GM04503 (cell line): ENCODE data around the gene APBA3.
A peak's percentile ranks its signal among the peaks of the same experiment; 100 is the strongest.

ENCODE experiments used
- DNase-seq: peaks from one replicate; pipeline ENCODE4 v3.0.0-alpha.2; 2012; ENCODE audit warnings: low read depth

The APBA3 gene

GRCh38 chr19:3761382-3762129 is at the start of gene APBA3:
APBA3 (minus strand) TSS chr19:3761692; CDS start chr19:3760264, 1,428 bp downstream.
- peak; percentile 31 for DNase-seq

GRCh38 chr19:3810708-3811355 is 49.3 kb upstream of the APBA3 start:
- no peak for DNase-seq

DNA sequence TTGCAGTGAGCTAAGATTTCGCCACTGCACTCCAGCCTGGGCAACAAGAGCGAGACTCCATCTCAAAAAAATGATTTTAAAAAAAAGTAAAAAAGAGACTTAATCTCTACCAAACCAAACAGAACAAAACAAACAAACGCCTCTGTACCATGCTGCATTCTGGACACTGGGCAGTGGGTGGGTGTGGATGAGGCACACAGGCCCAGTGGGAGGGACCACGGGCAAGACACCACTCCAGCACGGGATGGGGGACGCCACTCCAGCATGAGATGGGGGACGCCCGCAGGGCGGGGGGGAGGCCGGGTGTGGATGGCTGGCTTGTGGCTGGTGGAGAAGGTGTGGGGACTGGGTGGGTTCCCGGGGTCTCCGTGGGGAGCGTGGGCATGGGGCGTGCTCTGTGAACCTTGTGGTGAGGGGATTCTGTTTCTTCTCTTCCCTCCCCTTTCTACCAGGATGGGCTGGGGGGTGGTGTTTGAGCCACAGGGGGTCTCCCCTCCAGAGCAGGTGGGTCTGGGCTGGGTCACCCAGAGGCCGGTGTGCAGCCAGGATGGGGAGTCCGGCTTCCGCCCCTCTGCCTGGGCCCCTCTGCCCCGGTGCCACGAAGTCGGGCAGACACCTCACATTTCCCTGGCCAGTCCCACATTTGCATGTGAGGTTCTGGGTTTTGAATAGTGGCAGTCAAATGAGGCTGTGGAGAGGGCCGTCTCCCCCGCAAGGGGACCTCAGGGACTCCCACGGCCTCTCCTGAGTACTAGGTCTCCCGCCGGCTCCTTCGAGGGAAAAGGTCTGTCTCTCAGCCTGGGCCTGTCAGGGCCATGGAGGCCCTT is 48.6 kb upstream of the APBA3 start:
- no peak for DNase-seq

GRCh38 chr19:3808420-3809143 is 47.1 kb upstream of the APBA3 start:
- DNase-seq = no peak

DNA sequence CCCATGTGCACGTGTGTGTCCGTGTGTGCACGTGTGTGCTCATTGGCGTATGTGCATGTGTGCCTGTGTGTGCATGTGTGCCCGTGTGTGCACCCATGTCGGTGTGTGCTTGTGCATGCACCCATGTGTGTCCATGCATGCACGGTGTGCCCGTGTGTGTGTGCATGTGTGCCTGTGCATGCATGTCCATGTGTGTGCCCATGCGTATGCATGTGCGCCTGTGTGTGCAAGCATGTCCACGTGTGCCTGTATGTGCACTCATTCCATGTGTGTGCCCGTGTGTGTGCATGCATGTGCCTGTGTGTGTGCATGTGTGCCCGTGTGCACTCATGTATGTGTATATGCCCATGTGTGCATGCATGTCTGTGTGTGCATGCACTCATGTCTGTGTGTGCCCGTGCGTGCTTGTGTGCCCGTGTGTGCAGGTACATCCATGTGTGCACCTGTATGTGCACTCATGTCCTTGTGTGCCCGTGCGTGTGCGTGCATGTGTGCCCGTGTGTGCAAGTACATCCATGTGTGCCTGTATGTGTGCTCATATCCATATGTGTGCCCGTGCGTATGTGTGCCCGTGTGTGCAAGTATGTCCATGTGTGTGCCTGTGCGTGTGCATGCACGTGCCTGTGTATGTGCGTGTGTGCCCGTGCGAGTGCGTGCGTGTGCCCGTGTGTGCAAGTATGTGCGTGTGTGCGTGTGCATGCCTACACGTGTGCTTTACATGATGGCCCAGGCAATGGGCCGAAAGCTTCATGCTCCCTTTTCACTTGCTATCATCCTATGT is 46.3 kb upstream of the APBA3 start:
- no peak for DNase-seq

GRCh38 chr19:3807131-3807480 is 45.6 kb upstream of the APBA3 start:
- DNase-seq = no peak

GRCh38 chr19:3805859-3806258 is 44.4 kb upstream of the APBA3 start:
- no peak for DNase-seq

- no peak for DNase-seq
These were observed 42.9 kb upstream of the APBA3 start for GRCh38 chr19:3804429-3804828.

GRCh38 chr19:3803986-3804385 is 42.5 kb upstream of the APBA3 start:
- no peak for DNase-seq

- no peak for DNase-seq
These were observed 41.8 kb upstream of the APBA3 start for GRCh38 chr19:3803114-3803888.

- DNase-seq = no peak
These were observed 40.1 kb upstream of the APBA3 start for GRCh38 chr19:3801412-3802096.

DNA sequence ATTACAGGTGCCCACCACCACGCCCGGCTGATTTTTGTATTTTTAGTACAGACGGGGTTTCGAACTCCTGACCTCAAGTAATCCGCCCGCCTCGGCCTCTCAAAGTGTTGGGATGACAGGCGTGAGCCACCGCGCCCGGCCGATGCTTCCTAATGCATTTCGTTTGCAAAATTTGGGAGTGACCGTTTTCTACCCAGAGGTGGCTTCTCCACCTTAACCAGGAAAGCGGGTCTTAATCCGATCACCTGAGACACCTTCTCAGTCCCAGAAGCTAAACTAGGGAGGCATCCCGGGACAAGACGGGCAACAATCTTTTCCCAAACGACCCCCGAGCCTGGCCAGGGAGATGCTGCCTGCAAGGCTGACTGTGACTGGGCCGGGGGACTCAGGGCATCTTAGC is 39.5 kb upstream of the APBA3 start:
- DNase-seq = no peak

DNA sequence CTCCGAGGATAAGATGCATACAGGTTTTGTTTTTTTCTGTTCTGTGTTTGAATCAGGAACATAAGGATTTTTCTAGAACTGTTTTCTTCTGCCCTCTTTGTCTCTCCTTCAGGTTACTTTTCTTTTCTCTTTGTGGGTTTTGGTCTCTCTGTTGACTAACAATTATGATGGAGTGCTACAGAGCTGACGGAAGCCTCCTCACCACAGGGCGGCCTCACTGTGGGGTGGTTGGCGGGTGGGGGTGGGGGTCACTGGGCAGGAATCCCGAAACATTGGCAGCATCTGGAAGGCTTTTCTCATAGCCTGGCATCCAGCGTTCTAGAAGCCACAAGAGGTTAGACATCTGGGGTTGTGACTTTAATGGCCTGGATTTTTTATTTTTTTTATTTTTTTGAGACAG is 36.6 kb upstream of the APBA3 start:
- DNase-seq = no peak

DNA sequence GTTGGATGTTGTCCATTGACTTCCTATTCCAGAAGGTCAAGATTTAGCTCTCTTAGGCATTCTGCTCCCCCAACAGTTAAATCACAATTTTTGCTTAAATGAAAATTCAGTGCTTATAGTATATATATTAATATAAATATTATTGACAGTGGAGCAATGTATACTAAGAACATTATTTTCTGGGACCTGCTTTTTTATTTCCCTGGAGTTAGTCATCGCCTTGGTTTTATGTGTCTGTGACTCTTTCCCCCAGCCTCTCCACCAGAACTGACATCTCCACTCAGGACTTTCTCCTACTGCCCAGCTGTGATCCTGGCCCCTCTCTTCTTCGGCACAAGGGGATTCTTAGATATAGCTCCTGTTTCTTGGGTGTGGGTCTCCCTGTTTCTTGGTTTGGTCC is 34.9 kb upstream of the APBA3 start:
- no peak for DNase-seq

DNA sequence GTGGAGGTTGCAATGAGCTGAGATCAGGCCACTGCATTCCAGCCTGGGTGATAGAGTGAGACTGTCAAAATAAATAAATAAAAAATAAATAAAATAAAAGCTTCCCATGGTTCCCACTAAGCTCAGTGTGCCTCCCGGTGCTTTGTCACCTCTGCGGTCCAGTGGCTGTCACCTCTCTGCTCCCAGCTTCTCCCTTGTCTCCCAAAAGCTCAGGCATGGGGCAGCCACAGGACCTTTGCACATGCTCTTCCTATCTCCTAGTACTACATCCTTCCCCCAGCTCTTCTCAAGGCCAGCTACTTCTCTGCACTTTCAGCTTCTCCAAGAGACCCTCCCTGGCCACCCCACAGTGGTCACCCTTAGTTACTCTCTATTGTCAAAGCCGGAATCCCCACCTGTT is 32.3 kb upstream of the APBA3 start:
- no peak for DNase-seq

DNA sequence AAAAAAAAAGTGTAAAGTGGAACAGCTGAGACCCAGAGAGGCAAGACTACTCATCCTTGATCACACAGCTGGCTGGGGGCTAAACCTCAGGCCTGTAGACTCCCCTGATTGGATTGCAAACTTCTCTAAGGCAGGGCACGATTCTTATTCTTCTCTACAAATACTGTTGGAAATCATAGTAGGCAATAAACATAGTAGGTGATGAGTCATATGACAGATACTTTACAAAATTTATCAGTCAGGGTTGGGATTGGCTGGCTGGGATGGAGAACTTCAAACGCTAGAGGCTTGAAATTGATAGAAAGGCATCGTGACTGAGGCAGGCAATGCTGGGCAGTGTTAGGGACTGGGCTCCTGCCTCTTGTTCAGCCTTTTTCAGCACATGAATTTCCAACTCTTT is 30.6 kb upstream of the APBA3 start:
- no peak for DNase-seq

GRCh38 chr19:3790941-3791340 is 29.4 kb upstream of the APBA3 start:
- no peak for DNase-seq

- DNase-seq = no peak
These were observed 28.8 kb upstream of the APBA3 start for GRCh38 chr19:3790209-3790734.

- DNase-seq = no peak
These were observed 27.7 kb upstream of the APBA3 start for GRCh38 chr19:3788996-3789778.
